B cell (primary cell): ENCODE measurements around the gene STXBP1.

Experiments used
- CTCF ChIP-seq: fragments of 200-600 bp; IDR thresholded peaks from one replicate; pipeline ENCODE4 v1.8.0; 2022; ENCODE audit warnings: antibody characterized with exemption, mild to moderate bottlenecking
- EZH2 ChIP-seq: IDR thresholded peaks from 2 replicates; pipeline ENCODE4 v1.6.1; 2012; ENCODE audit warnings: borderline replicate concordance, low read depth, mild to moderate bottlenecking, moderate library complexity, low read length; ENCODE audit not compliant: insufficient read depth, poor library complexity, severe bottlenecking

- TF ChIP-seq CTCF (no peak), EZH2 (no peak)
Measured at GRCh38 chr9:127637322-127637847, 25.3 kb downstream of the STXBP1 start.
